ENCODE results near the gene TTLL11. TPM values are rescaled to one million over a fixed set of nuclear protein-coding genes. Genes with fewer than 3 reads are reported as not detected.

The TTLL11 gene
- total and polyA plus RNA-seq, 4 donors: 1.4 to 4.5 (median 3.6) TPM

DNA sequence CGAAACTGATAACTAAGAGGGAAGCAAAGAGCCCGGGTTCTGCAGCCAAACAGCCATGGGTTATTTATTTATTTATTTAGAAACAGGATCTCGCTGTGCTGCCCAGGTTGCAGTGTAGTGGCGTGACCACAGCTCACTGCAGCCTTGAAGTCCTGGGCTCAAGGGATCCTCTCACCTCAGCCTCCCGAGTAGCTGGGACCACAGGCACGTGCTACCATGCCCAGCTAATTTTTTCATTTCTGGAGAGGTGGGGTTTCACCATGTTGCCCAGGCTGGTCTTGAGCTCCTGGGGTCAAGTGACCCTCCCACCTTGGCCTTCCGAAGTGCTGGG is 42.4 kb upstream of the TTLL11 start:
- no peak for DNase-seq (ENCODE audit: low spot score)

More for the DNA sequence above, 42.4 kb upstream of the TTLL11 start:
- Histone ChIP-seq H3K9me3 (ENCODE audit: control insufficient read depth in 4 of 4, low read length in 3 of 4) (no peaks in the 10 kb centered on the region), H3K27ac (ENCODE audit: low read depth in 1 of 2, low read length in 2 of 2) (no peak overlapping the region), H3K27me3 (ENCODE audit: control insufficient read depth in 4 of 4, insufficient read depth in 4 of 4, low read length in 3 of 4) (no peaks in the 10 kb centered on the region), H3K4me1 (ENCODE audit: control insufficient read depth in 4 of 4, insufficient read depth in 4 of 4, low read length in 3 of 4) (no peaks in the 10 kb centered on the region), H3K9ac (ENCODE audit: low read depth in 1 of 2, low read length in 2 of 2) (no peak overlapping the region), H3K36me3 (ENCODE audit: control insufficient read depth in 4 of 4, insufficient read depth in 3 of 4, low read depth in 1 of 4, low read length in 3 of 4) (no peaks in the 10 kb centered on the region), H3K4me3 (ENCODE audit: low read depth in 1 of 3, low read length in 3 of 3) (no peak overlapping the region)
- WGBS: 92% methylated on average over 7 of the region's 7 CpGs
- no peak for TF ChIP-seq NR2F2 (IDR thresholded peaks at IDR 0.05)
- no peak for TF ChIP-seq FOXA1 (IDR thresholded peaks at IDR 0.05)
- TF ChIP-seq RAD21 (IDR thresholded peaks at IDR 0.05): no peak
- TF ChIP-seq RXRA (IDR thresholded peaks at IDR 0.05): no peak
- TF ChIP-seq, protein P1, sequence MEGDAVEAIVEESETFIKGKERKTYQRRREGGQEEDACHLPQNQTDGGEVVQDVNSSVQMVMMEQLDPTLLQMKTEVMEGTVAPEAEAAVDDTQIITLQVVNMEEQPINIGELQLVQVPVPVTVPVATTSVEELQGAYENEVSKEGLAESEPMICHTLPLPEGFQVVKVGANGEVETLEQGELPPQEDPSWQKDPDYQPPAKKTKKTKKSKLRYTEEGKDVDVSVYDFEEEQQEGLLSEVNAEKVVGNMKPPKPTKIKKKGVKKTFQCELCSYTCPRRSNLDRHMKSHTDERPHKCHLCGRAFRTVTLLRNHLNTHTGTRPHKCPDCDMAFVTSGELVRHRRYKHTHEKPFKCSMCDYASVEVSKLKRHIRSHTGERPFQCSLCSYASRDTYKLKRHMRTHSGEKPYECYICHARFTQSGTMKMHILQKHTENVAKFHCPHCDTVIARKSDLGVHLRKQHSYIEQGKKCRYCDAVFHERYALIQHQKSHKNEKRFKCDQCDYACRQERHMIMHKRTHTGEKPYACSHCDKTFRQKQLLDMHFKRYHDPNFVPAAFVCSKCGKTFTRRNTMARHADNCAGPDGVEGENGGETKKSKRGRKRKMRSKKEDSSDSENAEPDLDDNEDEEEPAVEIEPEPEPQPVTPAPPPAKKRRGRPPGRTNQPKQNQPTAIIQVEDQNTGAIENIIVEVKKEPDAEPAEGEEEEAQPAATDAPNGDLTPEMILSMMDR (IDR thresholded peaks at IDR 0.05; ENCODE audit: low read depth, low read length, missing input control): no peak
- no peak for TF ChIP-seq SP1 (IDR thresholded peaks at IDR 0.05)
- TF ChIP-seq HNF4A (conservative IDR thresholded peaks at IDR 0.05): no peak
- TF ChIP-seq GABPA (IDR thresholded peaks at IDR 0.05 in 1 of 2, conservative IDR thresholded peaks at IDR 0.05 in 1 of 2): no peak
- TF ChIP-seq, protein P2, sequence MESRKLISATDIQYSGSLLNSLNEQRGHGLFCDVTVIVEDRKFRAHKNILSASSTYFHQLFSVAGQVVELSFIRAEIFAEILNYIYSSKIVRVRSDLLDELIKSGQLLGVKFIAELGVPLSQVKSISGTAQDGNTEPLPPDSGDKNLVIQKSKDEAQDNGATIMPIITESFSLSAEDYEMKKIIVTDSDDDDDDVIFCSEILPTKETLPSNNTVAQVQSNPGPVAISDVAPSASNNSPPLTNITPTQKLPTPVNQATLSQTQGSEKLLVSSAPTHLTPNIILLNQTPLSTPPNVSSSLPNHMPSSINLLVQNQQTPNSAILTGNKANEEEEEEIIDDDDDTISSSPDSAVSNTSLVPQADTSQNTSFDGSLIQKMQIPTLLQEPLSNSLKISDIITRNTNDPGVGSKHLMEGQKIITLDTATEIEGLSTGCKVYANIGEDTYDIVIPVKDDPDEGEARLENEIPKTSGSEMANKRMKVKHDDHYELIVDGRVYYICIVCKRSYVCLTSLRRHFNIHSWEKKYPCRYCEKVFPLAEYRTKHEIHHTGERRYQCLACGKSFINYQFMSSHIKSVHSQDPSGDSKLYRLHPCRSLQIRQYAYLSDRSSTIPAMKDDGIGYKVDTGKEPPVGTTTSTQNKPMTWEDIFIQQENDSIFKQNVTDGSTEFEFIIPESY (IDR thresholded peaks at IDR 0.05): no peak
- TF ChIP-seq, protein P3, sequence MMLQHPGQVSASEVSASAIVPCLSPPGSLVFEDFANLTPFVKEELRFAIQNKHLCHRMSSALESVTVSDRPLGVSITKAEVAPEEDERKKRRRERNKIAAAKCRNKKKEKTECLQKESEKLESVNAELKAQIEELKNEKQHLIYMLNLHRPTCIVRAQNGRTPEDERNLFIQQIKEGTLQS (IDR thresholded peaks at IDR 0.05): no peak
- no peak for TF ChIP-seq YY1 (IDR thresholded peaks at IDR 0.05)
- TF ChIP-seq EGR1 (IDR thresholded peaks at IDR 0.05; ENCODE audit: low read depth in 2 of 2): no peak
- no peak for TF ChIP-seq REST (IDR thresholded peaks at IDR 0.05)
- TF ChIP-seq TAF1 (conservative IDR thresholded peaks at IDR 0.05): no peak
- TF ChIP-seq, protein P4, sequence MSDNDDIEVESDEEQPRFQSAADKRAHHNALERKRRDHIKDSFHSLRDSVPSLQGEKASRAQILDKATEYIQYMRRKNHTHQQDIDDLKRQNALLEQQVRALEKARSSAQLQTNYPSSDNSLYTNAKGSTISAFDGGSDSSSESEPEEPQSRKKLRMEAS (IDR thresholded peaks at IDR 0.05): no peak
